ENCODE results near the gene PDK1.

The PDK1 gene

GRCh38 chr2:172617115-172617514, 61.2 kb downstream of the PDK1 start:
- no CpG with 5 or more reads among the region's 2 CpGs for WGBS
- Histone ChIP-seq H3K4me3 (ENCODE audit: low read length) (no peak overlapping the region), H3K9ac (ENCODE audit: low read depth, low read length) (no peak overlapping the region), H3K36me3 (ENCODE audit: insufficient read depth, low read length) (0 out of 2 replicates have a peak, but pooled peaks cover 5% of the 10 kb centered on the region), H3K27me3 (ENCODE audit: insufficient read depth, low read length) (no peaks in the 10 kb centered on the region), H3K9me3 (ENCODE audit: insufficient read depth, low read depth, low read length) (peaks cover 10% of the 10 kb centered on the region; the same call in 1 of the 2 replicates), H3K4me1 (ENCODE audit: insufficient read depth, low read length) (no peaks in the 10 kb centered on the region), H3K27ac (ENCODE audit: low read depth, low read length) (no peak overlapping the region)

GRCh38 chr2:172623249-172623965, 67.5 kb downstream of the PDK1 start:
- Histone ChIP-seq H3K9me3 (ENCODE audit: insufficient read depth, low read depth, low read length) (peaks cover 24% of the 10 kb centered on the region), H3K4me3 (ENCODE audit: low read length) (no peak overlapping the region), H3K36me3 (ENCODE audit: insufficient read depth, low read length) (peaks cover 5% of the 10 kb centered on the region; the same call in 1 of the 2 replicates), H3K4me1 (ENCODE audit: insufficient read depth, low read length) (no peaks in the 10 kb centered on the region), H3K27me3 (ENCODE audit: insufficient read depth, low read length) (no peaks in the 10 kb centered on the region), H3K27ac (ENCODE audit: low read depth, low read length) (no peak overlapping the region), H3K9ac (ENCODE audit: low read depth, low read length) (no peak overlapping the region)
- 100% methylated on average over 1 of the region's 1 CpG for WGBS

- Histone ChIP-seq H3K9me3 (ENCODE audit: insufficient read depth, low read depth, low read length) (peaks cover 24% of the 10 kb centered on the region), H3K9ac (ENCODE audit: low read depth, low read length) (no peak overlapping the region), H3K27ac (ENCODE audit: low read depth, low read length) (no peak overlapping the region), H3K4me1 (ENCODE audit: insufficient read depth, low read length) (no peaks in the 10 kb centered on the region), H3K36me3 (ENCODE audit: insufficient read depth, low read length) (peaks cover 5% of the 10 kb centered on the region; the same call in 1 of the 2 replicates), H3K4me3 (ENCODE audit: low read length) (no peak overlapping the region), H3K27me3 (ENCODE audit: insufficient read depth, low read length) (no peaks in the 10 kb centered on the region)
- 87% methylated on average over 2 of the region's 2 CpGs for WGBS
These were observed 69.1 kb downstream of the PDK1 start for GRCh38 chr2:172624996-172625395.

- H3K27ac ChIP-seq (ENCODE audit: low read depth, low read length): no peak overlapping the region
- peaks cover 5% of the 10 kb centered on the region; the same call in 1 of the 2 replicates for H3K36me3 ChIP-seq (ENCODE audit: insufficient read depth, low read length)
- no peak overlapping the region for H3K9ac ChIP-seq (ENCODE audit: low read depth, low read length)
- no peak overlapping the region for H3K4me3 ChIP-seq (ENCODE audit: low read length)
- H3K4me1 ChIP-seq (ENCODE audit: insufficient read depth, low read length): no peaks in the 10 kb centered on the region
- WGBS: 94% methylated on average over 1 of the region's 1 CpG
- H3K27me3 ChIP-seq (ENCODE audit: insufficient read depth, low read length): no peaks in the 10 kb centered on the region
- H3K9me3 ChIP-seq (ENCODE audit: insufficient read depth, low read depth, low read length): peaks cover 14% of the 10 kb centered on the region
These were observed 71.3 kb downstream of the PDK1 start for GRCh38 chr2:172627181-172627580.

GRCh38 chr2:172628085-172628484, 72.2 kb downstream of the PDK1 start:
- no peak overlapping the region for H3K9ac ChIP-seq (ENCODE audit: low read depth, low read length)
- peaks cover 14% of the 10 kb centered on the region for H3K9me3 ChIP-seq (ENCODE audit: insufficient read depth, low read depth, low read length)
- H3K27ac ChIP-seq (ENCODE audit: low read depth, low read length): no peak overlapping the region
- H3K36me3 ChIP-seq (ENCODE audit: insufficient read depth, low read length): peaks cover 5% of the 10 kb centered on the region; the same call in 1 of the 2 replicates
- 90% methylated on average over 4 of the region's 4 CpGs for WGBS
- no peak overlapping the region for H3K4me3 ChIP-seq (ENCODE audit: low read length)
- no peaks in the 10 kb centered on the region for H3K4me1 ChIP-seq (ENCODE audit: insufficient read depth, low read length)
- no peaks in the 10 kb centered on the region for H3K27me3 ChIP-seq (ENCODE audit: insufficient read depth, low read length)

- Histone ChIP-seq H3K9ac (ENCODE audit: low read depth, low read length) (no peak overlapping the region), H3K27me3 (ENCODE audit: insufficient read depth, low read length) (no peaks in the 10 kb centered on the region), H3K27ac (ENCODE audit: low read depth, low read length) (no peak overlapping the region), H3K4me1 (ENCODE audit: insufficient read depth, low read length) (no peaks in the 10 kb centered on the region), H3K36me3 (ENCODE audit: insufficient read depth, low read length) (no peaks in the 10 kb centered on the region), H3K9me3 (ENCODE audit: insufficient read depth, low read depth, low read length) (peaks cover under 1% of the 10 kb centered on the region; the same call in 1 of the 2 replicates), H3K4me3 (ENCODE audit: low read length) (no peak overlapping the region)
- WGBS: 86% methylated on average over 6 of the region's 7 CpGs
These were observed 73.7 kb downstream of the PDK1 start for GRCh38 chr2:172629586-172629985.

GRCh38 chr2:172630181-172630580, 74.3 kb downstream of the PDK1 start:
- Histone ChIP-seq H3K36me3 (ENCODE audit: insufficient read depth, low read length) (no peaks in the 10 kb centered on the region), H3K9ac (ENCODE audit: low read depth, low read length) (no peak overlapping the region), H3K4me1 (ENCODE audit: insufficient read depth, low read length) (no peaks in the 10 kb centered on the region), H3K27me3 (ENCODE audit: insufficient read depth, low read length) (no peaks in the 10 kb centered on the region), H3K9me3 (ENCODE audit: insufficient read depth, low read depth, low read length) (no peaks in the 10 kb centered on the region), H3K27ac (ENCODE audit: low read depth, low read length) (no peak overlapping the region), H3K4me3 (ENCODE audit: low read length) (no peak overlapping the region)

- H3K4me1 ChIP-seq (ENCODE audit: insufficient read depth, low read length): 0 out of 2 replicates have a peak, but pooled peaks cover 2% of the 10 kb centered on the region
- no peaks in the 10 kb centered on the region for H3K27me3 ChIP-seq (ENCODE audit: insufficient read depth, low read length)
- no peaks in the 10 kb centered on the region for H3K36me3 ChIP-seq (ENCODE audit: insufficient read depth, low read length)
- H3K4me3 ChIP-seq (ENCODE audit: low read length): no peak overlapping the region
- H3K9me3 ChIP-seq (ENCODE audit: insufficient read depth, low read depth, low read length): no peaks in the 10 kb centered on the region
- H3K9ac ChIP-seq (ENCODE audit: low read depth, low read length): no peak overlapping the region
- WGBS: 100% methylated on average over 2 of the region's 3 CpGs
- H3K27ac ChIP-seq (ENCODE audit: low read depth, low read length): no peak overlapping the region
These were observed 78.6 kb downstream of the PDK1 start for GRCh38 chr2:172634477-172634876.

- 91% methylated on average over 5 of the region's 5 CpGs for WGBS
These were observed 79.7 kb downstream of the PDK1 start for GRCh38 chr2:172635548-172635947.

GRCh38 chr2:172639256-172639655, 83.4 kb downstream of the PDK1 start:
- Histone ChIP-seq H3K9ac (ENCODE audit: low read depth, low read length) (no peak overlapping the region), H3K27me3 (ENCODE audit: insufficient read depth, low read length) (no peaks in the 10 kb centered on the region), H3K27ac (ENCODE audit: low read depth, low read length) (no peak overlapping the region), H3K4me1 (ENCODE audit: insufficient read depth, low read length) (0 out of 2 replicates have a peak, but pooled peaks cover 2% of the 10 kb centered on the region), H3K36me3 (ENCODE audit: insufficient read depth, low read length) (no peaks in the 10 kb centered on the region), H3K9me3 (ENCODE audit: insufficient read depth, low read depth, low read length) (no peaks in the 10 kb centered on the region), H3K4me3 (ENCODE audit: low read length) (no peak overlapping the region)
- 94% methylated on average over 2 of the region's 3 CpGs for WGBS

More at GRCh38 chr2:172635548-172635947, 79.7 kb downstream of the PDK1 start:
- 0 out of 2 replicates have a peak, but pooled peaks cover 2% of the 10 kb centered on the region for H3K4me1 ChIP-seq (ENCODE audit: insufficient read depth, low read length)
- H3K4me3 ChIP-seq (ENCODE audit: low read length): no peak overlapping the region
- no peaks in the 10 kb centered on the region for H3K36me3 ChIP-seq (ENCODE audit: insufficient read depth, low read length)
- H3K9me3 ChIP-seq (ENCODE audit: insufficient read depth, low read depth, low read length): no peaks in the 10 kb centered on the region
- H3K27ac ChIP-seq (ENCODE audit: low read depth, low read length): no peak overlapping the region
- no peak overlapping the region for H3K9ac ChIP-seq (ENCODE audit: low read depth, low read length)
- no peaks in the 10 kb centered on the region for H3K27me3 ChIP-seq (ENCODE audit: insufficient read depth, low read length)

GRCh38 chr2:172639823-172640222, 83.9 kb downstream of the PDK1 start:
- 97% methylated on average over 2 of the region's 2 CpGs for WGBS

More at GRCh38 chr2:172639823-172640222, 83.9 kb downstream of the PDK1 start:
- Histone ChIP-seq H3K27me3 (ENCODE audit: insufficient read depth, low read length) (no peaks in the 10 kb centered on the region), H3K4me3 (ENCODE audit: low read length) (no peak overlapping the region), H3K4me1 (ENCODE audit: insufficient read depth, low read length) (0 out of 2 replicates have a peak, but pooled peaks cover 2% of the 10 kb centered on the region), H3K36me3 (ENCODE audit: insufficient read depth, low read length) (no peaks in the 10 kb centered on the region), H3K9me3 (ENCODE audit: insufficient read depth, low read depth, low read length) (no peaks in the 10 kb centered on the region), H3K27ac (ENCODE audit: low read depth, low read length) (no peak overlapping the region), H3K9ac (ENCODE audit: low read depth, low read length) (no peak overlapping the region)

All from HUES64 (cell line).